ENCODE data around the gene ESRRG.

ESRRG gene

DNA sequence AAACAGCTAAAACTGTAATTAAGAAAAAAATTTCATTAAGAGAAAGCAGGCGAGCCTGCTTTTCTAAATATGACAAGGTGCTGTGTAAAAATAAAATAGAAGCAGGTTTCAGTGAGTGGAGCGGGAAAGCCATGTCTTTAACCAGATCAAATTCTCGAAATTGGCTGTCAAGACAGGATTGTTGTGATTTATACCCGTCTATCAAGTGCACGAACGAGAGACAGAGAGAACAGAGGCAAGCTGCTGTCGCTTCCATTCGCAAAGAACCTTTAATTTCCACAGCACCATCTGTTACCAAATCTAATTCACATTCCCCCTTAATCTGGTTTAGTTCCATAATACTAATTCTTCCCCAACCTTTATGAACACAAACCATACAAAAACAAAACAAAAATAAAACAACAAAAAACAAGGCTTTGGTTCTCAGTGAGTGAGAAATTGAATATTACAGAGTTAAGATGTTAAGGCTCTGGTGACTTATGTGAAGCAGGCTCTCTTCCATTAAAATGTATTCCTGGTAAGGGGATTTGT is 35.0 kb downstream of the ESRRG start:
- TF ChIP-seq, protein P1, sequence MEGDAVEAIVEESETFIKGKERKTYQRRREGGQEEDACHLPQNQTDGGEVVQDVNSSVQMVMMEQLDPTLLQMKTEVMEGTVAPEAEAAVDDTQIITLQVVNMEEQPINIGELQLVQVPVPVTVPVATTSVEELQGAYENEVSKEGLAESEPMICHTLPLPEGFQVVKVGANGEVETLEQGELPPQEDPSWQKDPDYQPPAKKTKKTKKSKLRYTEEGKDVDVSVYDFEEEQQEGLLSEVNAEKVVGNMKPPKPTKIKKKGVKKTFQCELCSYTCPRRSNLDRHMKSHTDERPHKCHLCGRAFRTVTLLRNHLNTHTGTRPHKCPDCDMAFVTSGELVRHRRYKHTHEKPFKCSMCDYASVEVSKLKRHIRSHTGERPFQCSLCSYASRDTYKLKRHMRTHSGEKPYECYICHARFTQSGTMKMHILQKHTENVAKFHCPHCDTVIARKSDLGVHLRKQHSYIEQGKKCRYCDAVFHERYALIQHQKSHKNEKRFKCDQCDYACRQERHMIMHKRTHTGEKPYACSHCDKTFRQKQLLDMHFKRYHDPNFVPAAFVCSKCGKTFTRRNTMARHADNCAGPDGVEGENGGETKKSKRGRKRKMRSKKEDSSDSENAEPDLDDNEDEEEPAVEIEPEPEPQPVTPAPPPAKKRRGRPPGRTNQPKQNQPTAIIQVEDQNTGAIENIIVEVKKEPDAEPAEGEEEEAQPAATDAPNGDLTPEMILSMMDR (IDR thresholded peaks at IDR 0.05; ENCODE audit: low read length, missing control alignments), result no peak
- no peak for DNase-seq (ENCODE audit: low read depth)
- H3K4me3 ChIP-seq (replicated peaks; ENCODE audit: low read depth, low read length), result no peak overlapping the region

DNA sequence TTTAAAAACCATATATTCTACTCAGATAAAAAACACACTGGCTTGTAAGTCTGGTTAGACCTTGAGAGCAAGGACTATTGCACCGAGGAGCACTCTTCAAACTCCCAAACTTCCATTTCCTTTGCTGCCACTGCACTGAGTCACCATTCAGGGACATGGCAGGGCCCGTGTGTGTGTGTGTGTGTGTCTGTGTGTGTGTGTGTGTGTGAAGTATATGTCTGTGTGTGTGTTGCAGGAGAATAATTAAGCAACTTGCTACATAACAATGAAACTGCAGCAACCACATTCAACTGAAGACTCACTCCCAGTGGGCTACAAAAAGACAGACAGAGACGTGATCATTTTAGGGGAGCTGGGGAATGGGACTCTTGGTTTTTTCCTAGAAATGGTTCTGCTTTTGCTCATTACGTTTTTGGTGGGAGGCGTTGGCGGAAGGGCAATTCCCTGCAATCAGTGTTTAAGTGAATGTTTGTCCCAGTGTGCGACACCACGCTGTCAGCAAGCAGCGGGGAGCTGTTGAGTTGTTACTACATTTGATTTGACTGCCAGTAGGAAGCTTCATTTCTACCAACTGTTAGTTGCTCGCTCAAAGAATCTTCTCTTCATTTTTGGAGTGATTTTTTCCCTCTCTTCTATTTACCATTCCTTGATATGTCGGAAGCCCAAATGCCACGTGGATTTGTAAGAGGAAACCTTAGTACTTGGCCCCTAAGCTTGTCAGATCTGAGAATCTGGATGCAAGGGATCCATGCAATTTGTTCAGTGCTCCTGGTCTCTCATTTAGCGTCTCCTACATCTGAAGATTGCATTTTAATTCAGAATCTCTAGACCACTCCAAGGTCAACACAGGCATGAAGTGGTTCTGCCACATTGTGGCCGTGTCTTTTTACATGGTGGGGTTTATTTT is 36.1 kb downstream of the ESRRG start:
- peak; percentile 12 for DNase-seq (ENCODE audit: low read depth)
- TF ChIP-seq, protein P1 (IDR thresholded peaks at IDR 0.05; ENCODE audit: low read length, missing control alignments), result no peak
- no peak overlapping the region for H3K4me3 ChIP-seq (replicated peaks; ENCODE audit: low read depth, low read length)

DNA sequence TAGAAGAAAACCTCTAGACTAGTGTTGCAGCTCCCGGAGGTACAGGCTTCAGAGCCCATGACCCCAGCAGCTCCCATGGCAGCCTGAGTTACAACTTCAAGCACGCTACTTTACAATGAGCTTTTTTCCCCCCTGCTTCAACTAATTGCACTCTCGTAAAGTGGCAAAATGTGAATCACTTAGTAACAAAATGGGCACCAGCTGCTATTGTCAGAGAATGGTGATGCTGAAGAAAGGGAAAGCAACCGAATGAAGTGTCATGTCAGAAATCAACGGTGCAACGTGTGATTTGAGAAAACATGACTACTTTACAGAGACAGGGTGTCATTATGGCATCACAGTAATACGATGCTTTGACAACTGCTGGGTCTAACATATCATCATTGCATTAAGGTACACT is 40.5 kb downstream of the ESRRG start:
- no peak for DNase-seq (ENCODE audit: low read depth)
- TF ChIP-seq, protein P1 (IDR thresholded peaks at IDR 0.05; ENCODE audit: low read length, missing control alignments), result no peak
- no peak overlapping the region for H3K4me3 ChIP-seq (replicated peaks; ENCODE audit: low read depth, low read length)

DNA sequence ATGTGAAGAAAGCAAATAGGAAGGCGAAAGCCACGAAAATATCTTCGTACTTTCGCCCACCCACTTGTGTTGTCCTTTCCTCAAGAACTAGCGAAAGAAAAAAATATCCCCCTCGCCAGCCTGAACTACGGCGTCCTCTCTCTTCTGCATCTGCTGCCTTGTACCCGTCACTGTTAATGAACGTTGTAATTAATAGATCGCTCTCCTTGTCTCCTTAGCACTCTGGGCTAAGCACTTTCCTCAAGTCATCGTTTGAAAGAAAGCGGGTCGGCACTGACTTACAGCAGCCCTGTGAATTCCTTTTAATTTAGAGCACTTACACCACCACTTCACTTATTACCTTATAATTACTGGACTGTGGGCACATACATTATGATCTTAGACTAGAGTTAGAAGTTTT is 44.1 kb downstream of the ESRRG start:
- TF ChIP-seq, protein P1 (IDR thresholded peaks at IDR 0.05; ENCODE audit: low read length, missing control alignments), result no peak
- DNase-seq (ENCODE audit: low read depth), result no peak
- no peak overlapping the region for H3K4me3 ChIP-seq (replicated peaks; ENCODE audit: low read depth, low read length)

DNA sequence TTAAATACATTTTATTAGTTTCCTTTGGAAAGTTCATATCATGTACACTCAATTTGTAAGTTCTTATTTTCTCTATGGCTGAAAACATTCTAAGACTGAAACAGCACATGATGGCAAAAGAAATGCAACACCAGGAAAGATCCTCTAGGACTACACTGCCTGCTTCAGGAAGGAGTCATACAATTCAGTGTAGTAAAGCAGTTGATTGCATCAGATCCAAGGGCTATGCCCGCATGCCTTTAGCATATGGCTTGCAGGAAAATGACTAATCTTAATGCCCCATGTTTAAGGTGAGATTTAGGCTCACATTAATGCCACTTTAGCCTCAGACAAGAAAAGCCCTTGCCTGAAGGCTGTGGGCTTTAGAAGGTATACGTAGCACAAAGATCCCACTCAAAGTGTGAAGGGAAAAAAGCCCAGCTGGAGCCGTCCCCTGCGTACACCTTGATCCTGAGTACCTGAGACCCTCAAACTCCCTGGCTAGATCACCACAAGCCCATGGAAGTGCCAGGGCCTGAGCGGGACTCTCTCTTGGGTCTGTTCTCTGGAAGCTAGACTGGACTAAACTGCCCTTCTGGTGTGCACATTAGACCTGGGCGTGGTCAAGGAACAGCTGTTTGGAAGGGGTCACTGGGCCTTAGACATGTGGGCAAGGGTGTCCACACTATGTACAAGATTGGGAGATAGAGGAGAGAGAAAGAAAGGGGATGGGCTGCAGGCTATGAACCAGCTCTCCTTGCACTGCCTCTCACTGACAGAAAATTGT is 52.9 kb downstream of the ESRRG start:
- peak; percentile 6 for DNase-seq (ENCODE audit: low read depth)
- no peak overlapping the region for H3K4me3 ChIP-seq (replicated peaks; ENCODE audit: low read depth, low read length)
- TF ChIP-seq, protein P1 (IDR thresholded peaks at IDR 0.05; ENCODE audit: low read length, missing control alignments), result no peak

DNA sequence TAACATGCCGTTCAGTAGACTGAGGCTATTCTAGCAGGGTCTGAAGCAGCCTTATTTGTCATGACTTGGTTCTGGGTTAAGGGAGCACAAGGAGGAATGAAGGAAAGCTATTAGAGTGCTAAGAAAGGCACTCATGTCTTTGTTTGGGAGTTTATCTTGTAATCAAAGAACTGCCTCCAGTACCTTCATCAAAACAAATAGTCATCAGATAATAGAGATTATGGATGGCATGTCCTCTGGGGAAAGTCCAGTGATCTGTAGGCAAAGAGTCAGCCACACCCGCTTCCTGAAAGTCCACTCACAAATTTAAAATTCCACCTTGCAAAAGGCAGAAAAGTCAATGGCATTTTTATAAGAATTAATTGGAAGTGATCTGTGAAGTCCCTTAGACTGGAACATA is 56.8 kb downstream of the ESRRG start:
- TF ChIP-seq, protein P1 (IDR thresholded peaks at IDR 0.05; ENCODE audit: low read length, missing control alignments), result no peak
- DNase-seq (ENCODE audit: low read depth), result no peak
- no peak overlapping the region for H3K4me3 ChIP-seq (replicated peaks; ENCODE audit: low read depth, low read length)

All from fibroblast of pulmonary artery (primary cell).